Vein endothelial cell (primary cell): ENCODE measurements around the gene UPP1. TPM values are rescaled to one million over a fixed set of nuclear protein-coding genes. Genes with fewer than 3 reads are reported as not detected.

Experiments used
- total RNA-seq: library from RNA; depleted of rRNA; stranded (reverse); fragments of >200 nt; gene quantifications from 2 replicates; pipeline ENCODE4 v1.2.3, GENCODE V29; 2012

The UPP1 gene
- 16.7 and 34.9 TPM in 2 replicates for total RNA-seq

DNA sequence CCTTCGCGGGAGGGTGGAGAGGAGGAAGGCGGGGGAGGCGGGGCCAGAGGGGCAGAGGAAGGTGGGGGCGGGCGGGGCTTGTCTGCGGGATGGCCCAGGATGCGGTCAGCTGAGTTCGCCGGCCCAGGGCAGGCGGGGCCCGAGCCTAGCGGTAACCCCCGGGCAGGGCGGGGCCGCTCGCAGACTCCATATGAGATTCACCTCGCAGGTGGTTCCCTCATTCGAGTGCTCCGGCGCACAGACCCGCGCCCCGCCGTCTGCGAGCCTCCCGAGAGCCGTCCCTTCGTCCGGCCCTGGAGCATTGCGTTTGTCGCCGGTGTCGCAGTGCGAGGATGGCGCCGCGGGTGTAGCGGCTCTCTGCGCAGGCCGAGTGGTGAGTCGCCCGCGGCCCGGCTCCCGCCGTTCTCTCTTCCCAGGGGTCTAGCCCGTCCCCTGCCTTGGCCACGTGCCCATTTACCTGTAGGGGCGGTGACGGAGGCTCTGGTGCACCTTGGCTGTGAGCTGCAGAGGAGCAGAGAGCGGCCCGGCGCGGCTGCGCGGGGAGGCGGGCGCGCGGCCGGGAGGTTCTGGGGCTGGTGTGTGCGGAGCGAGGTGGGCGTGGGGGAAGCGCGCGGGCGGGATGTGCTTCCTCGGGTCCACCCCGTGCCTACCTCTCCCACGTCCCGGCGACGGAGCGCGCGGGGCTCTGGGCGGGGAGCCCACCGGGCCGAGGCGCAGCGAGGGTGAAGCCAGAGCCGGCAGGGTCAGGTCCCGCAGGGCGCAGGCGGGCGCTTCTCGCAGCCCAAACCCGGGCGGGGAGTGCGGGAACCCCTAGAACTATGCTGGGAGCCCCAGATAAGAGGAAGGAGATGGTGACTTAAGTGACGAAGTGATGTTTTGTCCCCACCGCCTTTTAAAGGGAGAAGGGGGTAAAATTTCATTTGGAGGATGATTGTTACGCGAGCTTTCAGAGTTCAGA is at the start of gene UPP1:
TSS of gene UPP1 (plus strand) at position 220 of the 958 bp plus-strand sequence. CDS start 5,519 bp downstream, outside the sequence.

Other genes starting within 250 kb of the UPP1 start
- gene PKD1L1, start 140.8 kb upstream of the UPP1 start, total RNA-seq = 1.6 and 3.4 TPM in 2 replicates
- gene HUS1, start 109.7 kb upstream of the UPP1 start, total RNA-seq = 20.9 and 28.1 TPM in 2 replicates
- not detected in 2 replicates for gene SUN3, start 60.2 kb upstream of the UPP1 start, total RNA-seq
- not detected in 2 replicates for gene C7orf57, start 53.7 kb upstream of the UPP1 start, total RNA-seq
- gene ABCA13, start 82.2 kb downstream of the UPP1 start, total RNA-seq = under 0.01 TPM in 2 replicates